NCI-H526 treated with DMSO at 0.1 percent for 48 hours (cell line): ENCODE measurements around the gene FOXF2.

Source experiments
- DNase-seq: peaks from one replicate; lab custom pipeline; 2025; lab: John Stamatoyannopoulos, UW

Gene FOXF2

DNA sequence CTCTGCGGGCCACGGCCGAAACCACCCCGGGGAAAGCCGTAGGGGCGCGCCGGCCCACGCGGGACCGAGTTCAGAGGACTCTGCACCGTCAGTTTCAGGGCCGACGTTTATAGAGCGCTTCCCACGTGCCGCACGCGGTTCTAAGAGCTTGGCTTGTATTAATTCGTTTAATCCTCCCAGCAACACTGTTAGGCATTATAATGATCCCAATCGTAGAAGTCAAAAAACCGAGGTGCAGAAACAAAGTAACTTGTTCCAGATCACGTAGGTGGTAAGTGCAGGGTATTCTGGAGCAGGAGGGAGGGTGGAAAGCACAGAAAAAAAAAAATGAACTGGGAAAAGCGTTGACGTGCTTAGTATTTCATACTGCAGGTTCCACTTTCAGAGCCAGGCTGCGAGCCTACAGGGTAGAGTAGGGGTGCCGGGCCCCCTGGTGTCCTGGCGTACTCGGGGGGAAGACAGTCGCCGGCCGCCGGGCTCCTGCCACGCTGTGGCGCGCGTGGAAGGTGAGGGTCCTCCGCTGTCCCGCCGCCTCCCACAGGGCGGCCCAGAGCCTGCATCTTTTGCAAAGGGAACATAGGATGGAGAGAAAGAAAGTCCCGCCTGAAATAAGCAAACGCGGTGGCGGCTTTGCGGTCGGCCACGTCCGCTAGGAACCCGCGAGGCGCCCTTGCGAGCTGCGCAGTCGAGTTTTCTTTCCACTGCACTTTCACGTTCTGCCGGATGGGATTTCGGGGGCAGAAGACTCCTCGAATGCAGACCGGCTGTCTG, 10.2 kb upstream of the FOXF2 start:
- DNase-seq, result no peak

GRCh38 chr6:1379788-1380147, 9.6 kb upstream of the FOXF2 start:
- no peak for DNase-seq

- no peak for DNase-seq
Measured at GRCh38 chr6:1380625-1381427, 8.6 kb upstream of the FOXF2 start.

DNA sequence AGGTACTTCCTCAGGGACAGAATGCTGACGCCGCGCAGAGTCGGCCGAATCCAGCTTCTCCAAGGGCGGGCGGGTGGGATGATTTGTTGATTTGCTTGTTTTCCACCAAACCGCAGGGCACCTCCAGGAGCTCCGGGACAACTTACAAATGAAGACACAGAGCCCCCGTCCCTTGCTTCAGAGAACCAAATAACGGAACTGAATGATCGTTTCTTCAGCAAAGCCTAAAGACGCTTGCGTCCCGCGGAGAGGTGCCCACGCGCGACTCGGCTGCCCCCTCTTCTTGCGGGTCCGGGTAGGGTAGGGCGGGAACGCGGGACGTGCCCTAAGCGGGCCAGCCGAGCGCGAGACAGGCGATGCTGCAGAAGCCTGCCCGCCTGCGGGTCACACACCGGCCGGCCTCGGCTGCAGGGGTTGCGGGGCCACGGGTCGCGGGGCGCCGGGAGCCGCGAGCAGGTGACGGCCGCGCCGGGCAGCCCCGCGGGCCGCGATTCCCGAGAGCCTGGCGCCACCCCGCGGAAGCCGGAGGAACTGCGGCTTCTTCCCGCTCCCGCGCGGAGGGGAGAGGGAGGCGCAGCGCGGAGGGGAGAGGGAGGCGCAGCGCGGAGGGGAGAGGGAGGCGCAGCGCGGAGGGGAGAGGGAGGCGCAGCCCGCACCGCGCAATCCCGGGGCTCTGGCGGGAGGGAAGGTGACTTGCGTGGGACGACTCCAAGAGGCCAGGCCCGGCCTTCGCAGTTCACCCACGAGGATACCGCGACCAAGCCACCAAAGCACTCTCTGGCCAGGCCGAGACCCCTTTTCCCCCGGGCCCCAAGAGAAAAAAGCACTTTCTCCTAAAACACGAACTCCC, 7.7 kb upstream of the FOXF2 start:
- DNase-seq, result no peak

GRCh38 chr6:1382331-1382882, 7.0 kb upstream of the FOXF2 start:
- DNase-seq, result no peak

DNA sequence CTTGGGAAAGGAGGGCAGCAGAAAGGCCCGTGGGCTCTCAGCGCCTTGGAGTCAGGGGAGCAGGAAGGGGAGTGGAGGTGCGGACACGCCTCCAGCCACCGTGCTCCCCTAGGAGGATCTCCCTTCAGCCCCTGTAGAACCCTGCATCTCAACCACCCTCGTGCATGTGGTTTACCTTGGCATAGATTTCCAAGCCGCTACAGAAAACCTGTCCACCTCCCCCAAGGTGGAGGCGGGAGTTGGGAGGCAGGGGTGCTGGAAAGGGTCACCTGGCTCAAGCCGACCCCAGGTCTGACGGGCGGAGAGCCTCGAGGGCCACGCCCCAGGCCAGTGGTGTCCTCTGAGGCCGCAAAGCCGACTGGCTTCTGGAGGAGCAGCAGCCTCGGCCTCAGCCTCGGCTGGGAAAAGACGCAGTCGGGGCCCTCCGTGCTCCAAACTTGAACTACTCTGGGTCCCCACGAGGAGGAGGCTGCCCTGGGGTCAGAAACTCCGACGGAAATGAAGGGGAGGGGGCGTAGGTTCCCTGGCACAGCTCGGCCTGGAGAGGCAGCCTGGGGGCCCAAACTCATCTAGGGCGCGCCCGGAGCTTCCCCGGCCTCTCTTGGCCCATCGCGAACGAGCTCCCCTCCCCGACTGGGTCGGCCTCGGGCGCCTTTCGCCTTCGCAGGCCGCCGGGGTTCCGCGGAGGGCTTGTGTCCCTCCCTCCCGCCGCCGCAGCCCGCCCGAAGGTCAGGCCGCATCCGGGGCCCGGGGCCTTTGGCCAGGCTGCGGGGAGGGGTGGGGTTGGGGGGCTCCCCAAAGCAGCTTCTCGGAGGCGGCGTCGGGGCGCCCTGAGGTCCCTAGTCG, 6.3 kb upstream of the FOXF2 start:
- no peak for DNase-seq

DNA sequence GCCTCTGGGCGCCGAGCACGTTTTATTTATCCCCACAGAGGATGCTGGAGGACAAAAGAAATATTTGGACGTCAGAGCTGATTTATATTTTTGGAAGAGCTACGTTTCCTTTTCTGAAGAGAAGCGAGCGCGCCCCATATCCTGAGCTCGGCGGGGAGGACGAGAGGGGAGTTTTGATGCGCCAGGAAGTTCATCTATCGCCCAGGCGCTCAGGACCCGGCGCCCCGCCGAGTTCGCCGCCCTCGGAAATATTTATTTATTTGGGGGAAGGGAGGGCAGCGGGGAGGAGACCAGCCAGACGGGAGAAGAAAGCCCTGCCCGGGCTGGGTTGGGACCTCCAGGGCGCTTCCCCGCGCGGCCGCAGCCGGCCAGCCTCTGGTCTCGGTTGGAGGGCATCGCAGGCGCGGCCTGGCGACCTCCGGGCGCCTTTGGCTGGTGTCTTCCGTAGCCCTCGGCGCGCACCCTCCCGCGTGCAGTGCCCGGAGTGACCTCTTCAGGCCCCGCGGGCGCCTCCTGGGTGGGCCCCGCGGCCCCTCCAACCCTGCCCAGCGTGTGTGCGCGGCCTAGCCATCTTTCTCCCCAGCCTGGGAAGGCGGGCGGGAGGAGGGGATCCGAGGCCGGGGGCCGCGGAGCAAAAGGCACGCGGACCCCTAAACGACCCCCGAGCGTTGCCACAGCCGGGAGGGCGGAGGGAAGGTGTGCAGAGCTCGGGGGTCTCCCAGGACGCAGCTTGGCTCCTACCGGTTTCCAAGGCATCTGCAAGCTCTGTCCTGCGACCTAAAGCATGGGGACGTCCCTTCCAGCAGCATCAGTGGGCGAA, 5.4 kb upstream of the FOXF2 start:
- DNase-seq, result no peak

- no peak for DNase-seq
Measured at GRCh38 chr6:1384549-1385128, 4.7 kb upstream of the FOXF2 start.

GRCh38 chr6:1385129-1386037, 4.0 kb upstream of the FOXF2 start:
- DNase-seq, result no peak

DNA sequence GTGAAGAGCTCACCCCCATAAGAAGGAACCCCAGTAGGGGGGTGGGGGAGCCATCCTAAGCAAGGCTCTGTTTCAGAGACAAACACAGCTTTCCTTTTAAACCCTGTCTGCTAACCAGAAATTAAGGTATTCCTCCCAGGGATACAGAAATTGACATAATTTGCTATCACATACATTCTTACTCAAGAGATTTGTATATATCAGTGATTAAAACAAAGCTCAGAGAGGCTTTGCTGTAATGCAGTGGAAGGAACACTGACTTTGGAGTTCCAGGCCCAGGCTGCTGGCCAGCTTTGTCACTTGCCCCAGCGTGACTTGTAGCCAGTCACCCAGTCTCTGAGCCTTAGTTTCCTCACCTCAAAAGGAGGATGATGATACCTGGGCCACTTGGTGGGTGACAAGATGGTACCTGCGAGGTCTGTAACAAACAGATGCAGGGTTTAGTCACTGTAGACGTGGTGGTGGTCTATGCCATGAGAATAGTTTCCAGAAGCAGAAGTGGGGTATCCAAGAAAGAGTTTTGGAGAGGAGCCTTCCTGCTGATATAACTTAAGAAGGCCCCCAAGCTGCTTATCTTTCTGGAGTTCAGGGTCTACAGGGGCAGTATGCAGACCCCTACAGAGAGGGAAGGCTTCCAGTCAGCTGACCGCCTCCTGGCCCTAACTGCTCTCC, 3.2 kb upstream of the FOXF2 start:
- no peak for DNase-seq

GRCh38 chr6:1387538-1387875, 1.9 kb upstream of the FOXF2 start:
- DNase-seq, result no peak

- DNase-seq, result no peak
Measured at GRCh38 chr6:1387876-1388629, 1.3 kb upstream of the FOXF2 start.

- no peak for DNase-seq
Measured at GRCh38 chr6:1388630-1389368, 577 bp upstream of the FOXF2 start.

DNA sequence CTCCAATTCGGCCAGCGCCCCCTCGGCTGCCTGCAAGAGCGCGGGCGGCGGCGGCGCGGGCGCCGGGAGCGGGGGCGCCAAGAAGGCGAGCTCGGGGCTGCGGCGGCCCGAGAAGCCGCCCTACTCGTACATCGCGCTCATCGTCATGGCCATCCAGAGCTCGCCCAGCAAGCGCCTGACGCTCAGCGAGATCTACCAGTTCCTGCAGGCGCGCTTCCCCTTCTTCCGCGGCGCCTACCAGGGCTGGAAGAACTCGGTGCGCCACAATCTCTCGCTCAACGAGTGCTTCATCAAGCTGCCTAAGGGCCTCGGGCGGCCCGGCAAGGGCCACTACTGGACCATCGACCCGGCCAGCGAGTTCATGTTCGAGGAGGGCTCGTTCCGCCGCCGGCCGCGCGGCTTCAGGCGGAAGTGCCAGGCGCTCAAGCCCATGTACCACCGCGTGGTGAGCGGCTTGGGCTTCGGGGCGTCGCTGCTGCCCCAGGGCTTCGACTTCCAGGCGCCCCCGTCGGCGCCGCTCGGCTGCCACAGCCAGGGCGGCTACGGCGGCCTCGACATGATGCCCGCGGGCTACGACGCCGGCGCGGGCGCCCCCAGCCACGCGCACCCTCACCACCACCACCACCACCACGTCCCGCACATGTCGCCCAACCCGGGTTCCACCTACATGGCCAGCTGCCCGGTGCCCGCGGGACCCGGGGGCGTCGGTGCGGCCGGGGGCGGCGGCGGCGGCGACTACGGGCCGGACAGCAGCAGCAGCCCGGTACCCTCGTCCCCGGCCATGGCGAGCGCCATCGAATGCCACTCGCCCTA, 963 bp downstream of the FOXF2 start:
- DNase-seq, result no peak

DNA sequence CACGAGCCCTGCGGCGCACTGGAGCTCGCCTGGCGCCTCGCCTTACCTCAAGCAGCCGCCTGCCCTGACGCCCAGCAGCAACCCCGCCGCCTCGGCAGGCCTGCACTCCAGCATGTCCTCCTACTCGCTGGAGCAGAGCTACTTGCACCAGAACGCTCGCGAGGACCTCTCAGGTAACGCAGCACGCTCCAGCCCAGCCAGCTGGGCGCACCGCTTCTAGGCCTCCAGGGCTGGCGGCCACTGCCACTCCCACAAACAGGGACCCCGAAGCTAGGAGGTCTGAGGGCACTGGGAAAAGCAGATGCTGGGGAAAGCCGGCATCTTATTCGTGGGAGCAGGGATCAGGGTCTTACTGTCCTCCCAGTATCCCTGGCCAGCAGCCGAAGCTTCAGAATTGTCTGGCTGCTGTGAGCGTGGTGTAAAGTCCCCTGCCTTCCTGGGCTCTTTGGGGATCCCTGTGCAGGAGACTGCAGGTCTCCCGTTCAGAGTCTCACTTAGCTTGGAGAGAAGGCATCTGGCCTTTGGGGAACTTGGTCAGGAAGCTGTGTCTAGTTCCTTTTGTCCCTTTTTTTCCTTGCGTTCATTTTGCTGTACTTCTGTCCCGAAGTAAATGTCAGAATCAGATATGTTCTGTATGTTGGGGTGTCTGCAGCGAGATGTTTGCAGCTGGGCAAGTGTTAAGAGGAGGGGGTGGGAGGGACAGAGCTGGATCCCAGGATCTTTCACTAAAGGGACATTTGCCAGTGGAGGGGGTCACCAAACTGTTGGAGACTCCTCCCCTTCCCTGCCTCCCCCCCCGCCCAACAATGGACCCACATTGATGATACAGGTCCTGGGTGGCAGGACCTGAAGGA, 1.8 kb downstream of the FOXF2 start:
- no peak for DNase-seq
